GM21423 (cell line): ENCODE data around the gene AMIGO3.
A peak's percentile ranks its signal among the peaks of the same experiment; 100 is the strongest.

Source experiments
- ATAC-seq: cut with Tn5 transposase; IDR thresholded peaks from one replicate; pipeline ENCODE4 v1.9.1; 2021; ENCODE audit warnings: mild to moderate bottlenecking, moderate library complexity; ENCODE audit not compliant: unreplicated experiment

The AMIGO3 gene

DNA sequence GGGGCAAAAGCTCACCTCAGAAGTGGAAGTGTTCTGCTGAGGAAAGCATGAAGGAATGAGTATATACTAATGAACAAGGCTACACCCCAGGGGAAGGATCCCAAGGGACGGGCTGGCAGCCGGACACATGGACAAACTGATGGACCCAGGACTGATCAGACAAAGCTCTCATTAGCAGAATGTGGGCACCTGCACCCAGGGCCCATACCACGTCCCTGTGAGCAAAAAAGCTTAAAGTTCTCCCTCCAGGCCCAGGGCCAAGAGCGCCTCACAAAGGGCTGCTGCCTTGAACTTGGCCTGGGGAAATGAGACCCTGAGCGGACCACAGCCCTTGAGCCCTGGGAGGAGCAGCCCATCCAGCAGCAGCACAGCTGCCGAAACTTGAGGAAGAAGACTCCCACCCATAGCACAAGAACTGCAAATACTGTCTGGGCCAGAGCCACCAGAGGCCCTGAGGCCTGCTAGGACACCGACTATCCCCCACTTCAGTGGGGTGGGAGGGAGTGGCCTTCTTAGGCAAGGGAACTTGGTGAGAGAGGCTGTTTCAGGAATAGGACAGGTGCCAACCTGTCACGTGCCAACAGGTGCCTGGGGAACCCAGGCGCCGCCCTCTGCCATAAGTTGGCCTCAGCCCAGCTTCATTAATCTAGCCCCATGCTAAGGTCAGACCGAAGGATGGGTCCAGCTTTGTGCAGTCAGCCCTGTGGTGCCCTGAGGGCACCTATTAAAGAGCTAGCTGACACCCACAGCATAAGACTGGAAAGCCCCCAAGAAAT, 6.6 kb upstream of the AMIGO3 start:
- no peak for ATAC-seq

DNA sequence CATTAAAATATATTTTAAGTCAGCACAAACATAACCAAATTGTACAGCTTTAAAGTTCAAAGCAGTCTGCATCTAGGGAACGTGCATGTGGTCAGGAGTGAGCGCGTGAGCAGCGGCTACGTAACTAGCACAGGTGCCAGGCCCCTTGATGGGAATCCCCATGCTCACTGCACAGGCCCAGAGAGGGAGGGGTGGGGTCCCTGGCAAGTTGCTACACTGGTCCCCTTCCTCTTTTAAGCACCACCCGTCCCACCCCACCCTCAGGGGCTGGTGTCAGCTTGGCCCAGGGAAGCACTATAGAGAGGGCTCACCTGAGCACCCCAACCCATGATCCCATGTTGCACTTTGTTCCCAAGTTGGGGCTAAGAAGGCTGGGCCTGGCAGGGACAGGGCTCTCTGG, 5.1 kb upstream of the AMIGO3 start:
- ATAC-seq: no peak

DNA sequence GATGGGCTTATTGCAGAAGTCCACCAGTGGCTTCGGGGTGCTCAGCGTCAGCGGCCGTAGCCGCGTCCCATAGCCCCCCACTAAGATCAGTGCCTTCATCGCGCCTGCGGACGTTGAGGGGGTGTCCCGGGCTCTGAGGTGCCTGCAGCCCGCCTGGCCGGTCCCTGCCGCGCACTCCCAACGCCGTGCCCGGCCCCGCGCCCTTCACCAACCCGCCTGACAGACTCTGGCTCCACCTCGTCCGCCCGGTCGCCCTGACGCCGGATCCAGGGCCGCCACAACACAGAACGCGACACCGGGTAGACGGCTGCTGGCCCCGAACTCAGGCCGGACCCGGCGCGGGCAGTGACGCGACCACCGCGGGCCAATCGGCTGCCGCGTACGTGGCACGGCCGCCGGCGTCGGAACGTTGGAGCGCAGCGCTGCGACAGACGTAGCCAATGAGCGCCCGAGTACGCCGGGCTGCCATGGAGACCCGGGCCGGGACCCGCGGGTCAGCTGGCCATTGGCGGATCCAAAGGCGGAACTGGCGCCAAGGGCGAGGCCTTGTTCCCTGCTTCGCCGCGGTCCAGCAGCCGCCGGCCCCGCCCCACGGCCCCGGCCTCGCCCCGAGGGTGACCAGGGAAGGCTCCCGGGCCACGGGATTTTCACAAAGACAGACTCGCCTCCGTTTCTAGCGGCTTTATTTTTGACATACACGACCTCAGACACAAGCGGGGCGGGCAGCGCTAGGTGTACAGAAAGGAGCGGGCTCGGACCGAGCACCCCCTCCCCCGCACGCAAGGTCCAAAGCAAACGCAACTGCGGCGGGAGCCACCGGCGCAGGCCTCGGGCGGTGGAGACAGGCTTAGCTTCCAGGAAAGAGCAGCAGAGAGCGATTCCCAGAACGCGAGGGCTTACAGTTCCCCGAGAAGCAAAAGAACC, 4.4 kb upstream of the AMIGO3 start, which contains the start of gene GMPPB:
Gene GMPPB (minus strand): TSS at position 324 of the 924 bp plus-strand sequence. CDS start 225 bp downstream, at position 99.
- peak; percentile 71 for ATAC-seq

GRCh38 chr3:49723296-49723627, 3.8 kb upstream of the AMIGO3 start:
- ATAC-seq: no peak

- ATAC-seq: no peak
These were observed 3.4 kb upstream of the AMIGO3 start for GRCh38 chr3:49722896-49723295.

DNA sequence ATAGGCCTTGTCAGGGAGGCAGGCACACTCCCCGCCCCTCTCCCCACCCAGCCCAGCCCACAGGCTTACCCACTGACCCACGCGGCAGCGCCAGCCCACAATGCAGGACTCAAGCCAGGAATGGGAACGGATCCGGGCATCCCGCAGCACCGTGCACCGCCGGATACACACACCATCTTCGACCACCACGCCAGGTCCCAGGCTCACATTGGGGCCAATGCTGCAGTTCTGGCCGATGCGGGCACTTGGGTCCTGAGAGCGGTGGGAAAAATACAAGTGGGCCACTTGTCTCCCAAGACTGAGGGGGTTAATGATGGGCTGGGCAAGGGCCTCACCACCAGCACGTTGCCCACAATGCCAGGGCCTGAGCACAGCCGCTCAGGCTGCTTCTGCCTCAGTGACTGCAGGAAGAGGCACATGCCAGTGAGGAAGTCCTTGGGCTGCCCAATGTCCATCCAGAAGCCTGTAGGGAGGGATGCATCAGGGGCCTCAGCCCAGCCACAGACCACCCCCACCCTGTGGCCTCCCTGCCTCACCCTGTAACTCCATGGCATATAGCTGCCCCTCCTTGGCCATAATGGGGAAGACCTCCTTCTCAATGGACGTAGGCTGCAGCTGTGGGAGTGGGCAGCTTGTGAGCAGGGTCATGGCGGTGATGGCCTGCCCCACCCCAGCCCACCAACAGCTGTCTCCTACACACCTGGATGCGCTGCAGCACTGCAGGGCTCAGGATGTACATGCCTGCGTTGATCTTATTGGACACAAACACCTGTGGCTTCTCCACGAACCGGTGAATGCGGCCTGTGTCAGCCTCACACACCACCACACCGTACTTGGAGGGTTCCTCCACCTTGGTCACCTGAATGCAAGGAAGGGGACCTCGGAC, 2.7 kb upstream of the AMIGO3 start:
- ATAC-seq: no peak

DNA sequence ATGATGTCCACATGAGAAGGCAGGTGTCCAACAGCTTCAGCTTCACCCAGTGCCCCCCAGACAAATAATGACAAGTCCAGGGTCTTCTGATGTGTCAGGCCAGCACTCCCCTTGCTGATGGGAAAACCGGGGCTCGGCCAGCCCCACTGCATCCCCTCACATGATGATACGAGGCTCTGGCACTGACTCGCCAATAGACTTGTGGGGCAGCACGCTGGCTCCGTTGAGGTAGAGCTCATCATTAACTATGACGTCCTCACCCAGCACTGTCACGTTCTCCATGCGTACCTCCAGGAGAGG, 2.1 kb upstream of the AMIGO3 start:
- ATAC-seq: no peak

DNA sequence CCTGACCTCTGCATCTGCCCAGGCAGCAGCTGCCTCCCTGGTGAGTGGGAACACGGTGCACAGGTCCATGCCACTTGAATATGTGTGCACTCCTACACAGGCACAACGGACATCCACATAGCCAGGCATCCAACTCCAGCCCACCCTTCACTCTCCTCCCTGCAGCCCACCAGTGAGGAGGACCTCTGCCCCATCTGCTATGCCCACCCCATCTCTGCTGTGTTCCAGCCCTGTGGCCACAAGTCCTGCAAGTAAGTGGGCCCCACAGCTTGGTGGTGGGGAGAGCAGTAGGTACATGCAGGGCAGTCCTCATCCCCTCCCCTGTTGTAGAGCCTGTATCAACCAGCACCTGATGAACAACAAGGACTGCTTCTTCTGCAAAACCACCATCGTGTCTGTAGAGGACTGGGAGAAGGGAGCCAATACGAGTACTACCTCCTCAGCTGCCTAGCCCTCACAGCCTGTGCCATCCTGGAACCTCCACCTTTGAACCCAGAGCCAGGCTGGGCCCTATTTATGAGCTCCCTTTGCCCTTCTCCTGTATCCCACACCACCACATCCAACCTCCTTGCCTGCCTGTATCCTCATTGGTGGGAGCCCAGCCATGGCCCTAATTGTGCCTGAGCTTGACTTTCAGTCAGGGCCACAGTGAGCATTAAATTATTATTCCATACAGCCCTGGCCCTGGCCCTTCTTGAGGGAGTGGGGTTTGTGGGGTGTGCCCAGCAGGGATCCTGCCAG, 1.5 kb upstream of the AMIGO3 start:
- ATAC-seq: no peak

- ATAC-seq: no peak
These were observed 648 bp downstream of the AMIGO3 start for GRCh38 chr3:49718858-49719213.

- ATAC-seq: no peak
These were observed 1.3 kb downstream of the AMIGO3 start for GRCh38 chr3:49717959-49718857.

DNA sequence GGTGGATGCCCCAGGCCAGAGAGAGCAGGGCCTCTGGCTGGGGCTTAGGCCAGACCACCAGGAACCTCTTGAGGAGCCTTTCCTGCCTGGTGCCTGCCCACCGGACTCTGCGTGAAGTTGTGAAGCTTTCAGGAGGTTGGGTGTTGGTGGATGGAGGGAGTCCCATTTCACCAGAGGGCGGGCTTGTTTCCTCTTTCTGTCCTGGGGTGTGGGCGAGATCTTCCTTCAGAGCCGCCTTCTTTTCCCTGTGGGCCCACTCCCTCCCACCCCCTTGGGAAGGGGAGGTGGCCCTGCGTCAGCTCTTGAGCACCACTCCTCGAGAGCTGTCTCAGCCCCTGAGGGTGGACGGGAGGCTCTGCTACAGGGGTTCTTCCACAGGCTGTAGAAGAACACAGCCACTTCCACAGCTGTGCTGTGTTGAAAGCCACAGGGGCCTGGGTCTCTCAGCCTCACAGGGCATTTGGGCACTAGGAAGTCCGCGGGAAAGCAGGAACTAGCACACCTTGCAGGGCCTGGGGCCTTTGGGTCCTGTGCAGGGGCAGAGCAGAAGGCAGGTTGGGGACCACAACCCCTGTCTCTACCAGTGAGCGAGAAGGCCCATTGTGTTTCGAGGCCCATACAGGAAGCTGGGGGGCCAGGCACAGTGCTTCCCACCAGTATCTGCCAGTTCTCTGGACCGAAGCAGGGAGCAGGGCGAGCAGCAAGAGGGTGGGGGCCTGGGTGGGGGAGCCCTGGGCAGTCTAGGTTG, 2.1 kb downstream of the AMIGO3 start:
- ATAC-seq: no peak

- no peak for ATAC-seq
These were observed 2.7 kb downstream of the AMIGO3 start for GRCh38 chr3:49716691-49717210.

- no peak for ATAC-seq
These were observed 3.3 kb downstream of the AMIGO3 start for GRCh38 chr3:49716169-49716568.

DNA sequence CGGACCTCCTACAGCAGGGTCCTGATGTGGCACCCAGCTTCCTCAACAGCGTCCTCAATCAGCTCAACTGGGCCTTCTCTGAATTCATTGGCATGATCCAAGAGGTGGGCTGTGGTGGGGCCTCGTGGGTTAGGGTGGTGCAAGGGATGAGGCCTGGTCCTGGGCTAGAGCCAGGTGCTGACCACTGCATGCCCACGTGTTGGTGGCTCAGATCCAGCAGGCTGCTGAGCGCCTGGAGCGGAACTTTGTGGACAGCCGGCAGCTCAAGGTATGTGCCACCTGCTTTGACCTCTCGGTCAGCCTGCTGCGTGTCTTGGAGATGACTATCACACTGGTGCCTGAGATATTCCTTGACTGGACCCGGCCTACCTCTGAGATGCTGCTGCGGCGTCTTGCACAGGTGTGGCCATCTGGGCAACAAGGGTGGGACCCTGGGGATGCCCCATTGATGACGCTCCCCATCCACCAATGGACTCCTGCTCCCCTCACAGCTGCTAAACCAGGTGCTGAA, 3.8 kb downstream of the AMIGO3 start:
- no peak for ATAC-seq

GRCh38 chr3:49714728-49715550, 4.5 kb downstream of the AMIGO3 start:
- ATAC-seq: no peak

DNA sequence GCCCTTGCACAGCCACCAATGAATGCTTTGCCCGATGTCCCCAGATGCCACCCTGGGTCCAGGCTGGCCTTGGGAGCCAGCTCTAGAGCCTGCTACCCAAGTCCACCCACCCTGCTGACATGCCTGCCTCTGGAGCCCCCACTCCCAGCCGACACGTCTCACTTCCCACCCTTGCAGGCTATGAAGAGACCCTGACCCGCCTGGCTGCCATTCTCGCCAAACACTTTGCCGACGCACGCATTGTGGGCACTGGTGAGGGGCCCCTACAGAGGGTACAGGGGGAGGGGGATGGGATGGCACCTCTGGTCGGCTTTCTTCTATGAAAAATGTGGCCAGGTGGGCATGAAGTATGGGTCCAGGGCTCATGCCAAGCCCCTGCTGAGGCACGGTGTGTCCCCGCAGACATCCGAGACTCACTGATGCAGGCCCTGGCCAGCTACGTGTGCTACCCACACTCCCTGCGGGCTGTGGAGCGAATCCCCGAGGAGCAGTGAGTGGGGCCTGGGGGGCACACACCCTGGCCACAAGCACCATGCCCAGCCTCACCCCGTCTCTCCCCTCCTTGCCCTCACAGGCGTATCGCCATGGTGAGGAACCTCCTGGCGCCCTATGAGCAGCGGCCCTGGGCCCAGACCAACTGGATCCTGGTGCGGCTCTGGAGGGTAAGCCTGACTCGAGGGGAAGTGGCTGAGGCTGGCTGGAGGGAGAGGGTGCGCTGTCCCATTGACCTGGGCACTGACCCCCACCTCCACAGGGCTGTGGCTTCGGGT, 6.0 kb downstream of the AMIGO3 start:
- no peak for ATAC-seq
